ENCODE data around the gene ACAP1.

Gene ACAP1

GRCh38 chr17:7336240-7337175 lies at the start of gene ACAP1:
Gene ACAP1 (plus strand): TSS chr17:7336529. CDS start chr17:7336735, 206 bp downstream.
- DNase-seq (ENCODE audit: low read depth, low spot score) = no peak

- DNase-seq (ENCODE audit: low read depth, low spot score) = no peak
Observed at GRCh38 chr17:7289256-7290032, 46.9 kb upstream of the ACAP1 start.

GRCh38 chr17:7290166-7290565 lies 46.2 kb upstream of the ACAP1 start:
- no peak for DNase-seq (ENCODE audit: low read depth, low spot score)

DNA sequence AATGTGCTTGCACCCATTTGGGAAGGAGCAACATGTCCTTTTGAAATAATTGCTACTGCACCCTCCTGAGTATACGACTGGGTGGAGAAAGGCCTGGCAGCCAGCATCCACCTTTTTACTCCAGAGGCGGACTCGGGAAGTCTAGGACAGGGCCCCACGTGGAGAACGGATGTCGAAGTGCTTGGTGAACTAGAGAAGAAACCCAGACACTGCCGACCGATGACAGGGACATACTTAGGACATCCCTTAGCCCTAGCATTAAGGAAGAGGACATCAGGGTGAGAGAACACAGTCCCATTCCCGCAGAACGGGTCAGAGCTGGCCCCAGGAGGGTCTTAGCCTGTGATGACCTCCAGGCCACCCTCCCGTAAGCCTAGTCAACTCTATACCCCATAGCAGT lies 45.6 kb upstream of the ACAP1 start:
- DNase-seq (ENCODE audit: low read depth, low spot score) = no peak

GRCh38 chr17:7292194-7292593 lies 44.1 kb upstream of the ACAP1 start:
- DNase-seq (ENCODE audit: low read depth, low spot score) = no peak

DNA sequence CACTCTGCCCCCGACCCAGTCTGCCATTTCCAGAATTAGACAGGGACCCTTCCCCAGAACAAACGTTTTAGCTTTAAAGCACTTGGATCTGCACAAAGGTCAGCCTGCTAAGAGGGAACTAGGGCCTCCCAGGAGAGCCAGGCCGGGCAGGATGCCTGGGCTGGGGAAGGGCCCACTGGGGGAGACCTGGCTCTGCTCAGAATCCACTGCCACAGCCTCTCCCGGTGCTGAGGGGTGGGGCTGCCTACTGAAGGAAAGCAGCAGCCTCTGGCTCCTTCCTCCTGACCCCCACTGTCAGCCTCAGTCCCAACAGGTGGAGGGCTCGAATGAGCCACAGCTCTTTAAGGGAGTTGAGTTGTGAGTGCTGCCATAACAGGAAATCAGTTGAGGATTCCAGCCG lies 43.6 kb upstream of the ACAP1 start:
- no peak for DNase-seq (ENCODE audit: low read depth, low spot score)

GRCh38 chr17:7293159-7293558 lies 43.2 kb upstream of the ACAP1 start:
- no peak for DNase-seq (ENCODE audit: low read depth, low spot score)

DNA sequence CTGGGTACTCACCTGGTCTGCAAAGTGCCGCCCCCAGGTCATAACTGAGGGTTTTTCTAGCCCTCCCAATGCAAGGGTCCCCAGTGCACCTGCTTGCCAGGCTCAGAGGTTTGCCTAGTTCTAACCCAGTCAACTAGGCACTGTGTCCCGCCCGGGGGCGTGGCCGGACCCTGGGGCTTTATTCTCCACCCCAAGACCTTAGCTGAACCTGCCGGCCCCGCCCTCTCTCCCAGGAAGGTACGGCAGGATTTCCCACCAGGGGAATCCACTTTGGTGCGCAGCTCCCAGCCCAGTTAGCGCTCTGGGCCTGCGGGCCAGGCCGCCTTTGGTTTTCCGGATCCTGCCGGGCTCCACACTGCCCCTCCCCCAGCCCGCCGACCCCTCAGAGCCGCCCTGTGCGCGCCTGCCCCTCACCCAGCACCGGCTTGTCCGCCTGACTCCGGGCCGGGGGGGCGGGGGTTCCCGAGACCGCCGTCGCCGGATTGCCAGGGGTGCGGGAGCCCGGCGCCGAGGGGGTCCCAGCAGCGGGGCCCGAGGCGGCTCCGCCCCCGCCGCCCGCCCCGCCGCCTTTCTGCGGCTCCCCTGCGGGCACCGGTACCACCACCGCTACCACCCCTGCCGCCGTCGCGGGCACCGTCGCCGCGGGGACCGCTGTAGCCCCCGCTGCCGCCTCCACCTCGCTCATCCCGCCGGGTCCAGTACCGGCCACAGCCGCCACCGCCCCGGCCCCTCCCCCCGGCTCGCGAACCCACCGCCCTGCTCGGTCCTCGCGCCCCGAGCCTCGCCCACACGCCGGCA lies 42.3 kb upstream of the ACAP1 start:
- no peak for DNase-seq (ENCODE audit: low read depth, low spot score)

DNA sequence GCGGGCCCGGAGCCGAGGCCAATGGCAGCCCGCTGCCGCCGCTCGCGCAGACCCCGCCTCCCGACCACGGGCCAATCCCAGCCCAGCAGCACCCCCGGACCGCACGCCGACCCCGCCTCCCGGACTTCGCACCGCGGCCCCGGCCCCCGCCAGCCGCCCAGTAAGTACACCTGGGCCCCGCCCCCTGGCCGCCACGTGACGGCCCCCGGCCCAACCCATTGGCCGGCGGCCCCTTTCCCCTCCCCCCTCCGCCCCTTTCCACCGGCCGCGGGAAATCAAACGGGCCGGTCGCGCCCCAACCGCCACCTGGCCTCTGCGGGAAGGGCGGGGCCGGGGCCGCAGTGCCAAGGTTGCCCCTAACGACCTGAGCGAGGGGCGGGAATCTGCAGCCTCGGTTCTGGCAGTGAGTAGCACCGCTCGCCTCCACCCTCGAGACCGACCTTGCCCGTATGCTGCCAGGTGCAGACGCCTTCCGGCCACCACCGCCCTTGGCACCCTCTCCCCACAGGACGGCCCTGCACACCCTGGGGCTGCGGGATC lies 41.6 kb upstream of the ACAP1 start, which contains the start of gene YBX2:
TSS of gene YBX2 (minus strand) at position 26 of the 540 bp plus-strand sequence. CDS start 139 bp downstream, outside the sequence.
- DNase-seq (ENCODE audit: low read depth, low spot score) = peak; percentile 59

DNA sequence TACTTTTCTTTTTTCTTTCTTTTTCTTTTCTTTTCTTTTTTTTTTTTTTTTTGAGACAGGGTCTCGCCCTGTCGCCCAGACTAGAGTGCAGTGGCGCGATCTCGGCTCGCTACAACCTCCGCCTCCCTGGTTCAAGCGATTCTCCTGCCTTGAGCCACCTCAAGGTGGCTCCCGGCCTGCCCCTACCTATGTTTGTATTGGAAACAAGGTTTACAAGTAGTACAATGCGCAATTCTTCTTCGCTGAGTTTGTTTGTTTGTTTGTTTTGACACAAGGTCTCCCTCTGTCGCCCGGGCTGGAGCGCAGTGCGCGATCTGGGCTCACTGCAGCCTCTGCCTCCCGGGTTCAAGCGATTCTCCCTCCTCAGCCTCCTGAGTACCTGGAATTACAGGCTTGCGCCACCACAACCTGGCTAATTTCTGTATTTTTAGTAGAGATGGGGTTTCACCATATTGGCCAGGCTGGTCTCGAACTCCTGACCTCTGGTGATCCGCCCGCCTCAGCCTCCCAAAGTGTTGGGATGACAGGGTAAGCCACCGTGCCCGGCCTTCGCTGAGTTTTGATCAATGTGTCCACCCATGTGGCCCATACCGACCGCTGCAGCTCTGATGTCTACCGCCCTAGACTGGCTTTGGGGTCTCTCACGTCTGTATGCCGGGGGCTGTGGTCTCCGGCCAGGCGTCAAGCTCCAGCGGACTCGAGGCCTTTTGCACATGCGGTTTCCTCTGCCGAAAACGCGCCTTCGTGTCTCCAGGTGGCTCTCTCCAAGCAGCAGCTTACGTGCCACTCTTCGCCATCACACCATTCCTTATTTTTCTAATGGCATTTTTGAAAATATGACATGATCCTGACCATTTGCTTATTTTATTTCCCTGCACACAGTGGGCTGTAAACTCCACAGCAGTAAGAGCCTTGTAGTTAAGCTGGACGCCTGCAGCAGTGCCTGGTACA lies 40.8 kb upstream of the ACAP1 start:
- DNase-seq (ENCODE audit: low read depth, low spot score) = no peak

GRCh38 chr17:7296189-7296861 lies 40.0 kb upstream of the ACAP1 start:
- DNase-seq (ENCODE audit: low read depth, low spot score) = peak; percentile 92

DNA sequence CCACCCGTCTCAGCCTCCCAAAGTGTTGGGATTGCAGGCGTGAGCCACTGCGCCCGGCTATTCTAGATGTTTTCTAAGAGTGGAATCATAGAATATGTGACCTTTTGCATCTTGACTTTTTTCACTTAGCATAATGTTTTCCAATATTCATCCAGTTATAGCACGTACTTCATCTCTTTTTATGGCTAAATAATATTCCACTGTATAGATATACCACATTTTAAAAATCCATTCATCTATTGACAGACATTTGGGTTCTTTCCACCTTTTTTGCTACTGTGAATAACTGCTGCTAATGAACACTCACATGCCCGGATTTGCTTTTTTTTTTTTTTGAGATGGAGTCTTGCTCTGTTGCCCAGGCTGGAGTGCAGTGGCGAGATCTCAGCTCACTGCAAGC lies 32.1 kb upstream of the ACAP1 start:
- DNase-seq (ENCODE audit: low read depth, low spot score) = no peak

GRCh38 chr17:7306911-7307685 lies 29.2 kb upstream of the ACAP1 start, which contains the start of gene EIF5A:
Gene EIF5A (plus strand): TSS chr17:7307628. CDS start chr17:7309636, 2,008 bp downstream.
- peak; percentile 100 for DNase-seq (ENCODE audit: low read depth, low spot score)

- peak; percentile 63 for DNase-seq (ENCODE audit: low read depth, low spot score)
Observed at GRCh38 chr17:7307686-7308624, 28.4 kb upstream of the ACAP1 start.

DNA sequence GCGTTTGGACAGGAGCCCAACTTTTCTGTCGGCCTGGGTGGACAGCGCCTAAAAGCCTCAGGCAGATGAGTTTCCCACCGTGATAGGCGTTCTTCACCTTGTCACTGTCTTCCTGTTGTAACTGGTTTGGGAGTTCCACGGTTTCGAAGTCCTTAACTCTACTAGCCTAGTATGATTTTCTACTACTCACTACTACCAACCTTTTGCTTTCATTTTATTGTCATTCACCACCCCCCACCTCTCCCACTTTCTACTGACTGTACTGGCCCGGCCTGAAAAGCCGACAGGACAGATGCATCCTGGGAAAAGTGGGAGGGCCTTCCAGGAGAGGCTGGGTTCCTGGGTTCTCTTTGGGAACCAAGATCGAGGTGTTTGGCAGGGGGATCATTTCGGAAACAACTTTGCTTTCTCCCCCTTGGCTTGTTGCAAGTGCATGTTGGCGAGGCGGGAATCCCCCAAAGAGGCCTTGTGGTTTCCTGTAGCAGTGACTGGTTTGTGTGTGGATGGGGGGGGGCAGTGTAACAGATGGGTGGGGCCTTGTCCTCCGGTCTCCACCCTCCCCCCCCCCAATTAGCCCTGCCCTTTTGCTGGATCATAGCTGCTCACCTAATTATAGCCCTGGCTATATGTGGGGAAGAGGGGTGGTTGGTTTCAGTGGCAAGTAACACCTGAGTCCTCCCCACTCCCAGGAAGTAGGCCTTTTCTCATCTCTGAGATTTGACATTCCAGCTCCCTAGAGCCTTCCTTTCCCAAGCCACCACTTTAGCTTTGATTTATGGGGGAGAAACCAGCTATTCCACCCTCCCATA lies 27.5 kb upstream of the ACAP1 start:
- peak; percentile 90 for DNase-seq (ENCODE audit: low read depth, low spot score)

GRCh38 chr17:7309628-7310027 lies 26.7 kb upstream of the ACAP1 start:
- no peak for DNase-seq (ENCODE audit: low read depth, low spot score)
